Lung (tissue), 12 donors: Measurements from ENCODE around the gene ASTL. TPM values are rescaled to one million over a fixed set of nuclear protein-coding genes. Genes with fewer than 3 reads are reported as not detected.
A peak's percentile ranks its signal among the peaks of the same experiment; 100 is the strongest.

Source experiments
- ATAC-seq: fragments of 200-7000 bp; cut with Tn5 transposase; one replicate; pipeline ENCODE4 v1.9.1; 2020; ENCODE audit warnings: moderate number of reproducible peaks; ENCODE audit not compliant: insufficient read depth, low FRiP score
- DNase-seq, 3 donors: peaks; one replicate each; pipeline ENCODE4 v3.0.0-alpha.2; 2013 to 2017
- H3K27ac ChIP-seq, 2 donors: one replicate each; pipeline ENCODE4 v1.5.1; 2013; ENCODE audit warnings: mild to moderate bottlenecking in 2 of 2, moderate library complexity in 2 of 2, control low read depth in 1 of 2, inconsistent platforms in 1 of 2, low read depth in 1 of 2, low read length in 1 of 2
- H3K27me3 ChIP-seq, 3 donors: one replicate each; pipeline ENCODE4 v1.5.1; 2013; ENCODE audit warnings: low read length in 2 of 3; ENCODE audit not compliant: control insufficient read depth in 3 of 3, insufficient read depth in 3 of 3
- H3K36me3 ChIP-seq, 4 donors: one replicate each; pipeline ENCODE4 v1.5.1; 2013; ENCODE audit warnings: low read length in 4 of 4, mild to moderate bottlenecking in 1 of 4, moderate library complexity in 1 of 4; ENCODE audit not compliant: control insufficient read depth in 4 of 4, insufficient read depth in 4 of 4
- H3K4me1 ChIP-seq, 5 donors: one replicate each; pipeline ENCODE4 v1.5.1; 2013; ENCODE audit warnings: low read length in 5 of 5, mild to moderate bottlenecking in 2 of 5, moderate library complexity in 1 of 5; ENCODE audit not compliant: control insufficient read depth in 5 of 5, insufficient read depth in 5 of 5
- H3K4me3 ChIP-seq: one replicate; pipeline ENCODE4 v1.5.1; 2013; ENCODE audit warnings: mild to moderate bottlenecking, control low read depth, moderate library complexity
- H3K9ac ChIP-seq, 2 donors: one replicate each; pipeline ENCODE4 v1.5.1; 2013; ENCODE audit warnings: low read length in 2 of 2, control low read depth in 1 of 2; ENCODE audit not compliant: insufficient read depth in 1 of 2
- H3K9me3 ChIP-seq, 4 donors: one replicate each; pipeline ENCODE4 v1.5.1; 2013; ENCODE audit warnings: low read length in 3 of 4, mild to moderate bottlenecking in 1 of 4, moderate library complexity in 1 of 4; ENCODE audit not compliant: control insufficient read depth in 4 of 4, insufficient read depth in 3 of 4
- CTCF ChIP-seq: IDR thresholded peaks from 2 replicates; pipeline ENCODE4 v1.5.1; 2012; ENCODE audit warnings: mild to moderate bottlenecking; ENCODE audit errors: control extremely low read depth, extremely low read depth
- WGBS, 2 donors: extraction: QIAGEN DNeasy Blood & Tissue Kit; methylation state at CpG; one replicate each; pipeline ENCODE4 v1.1.7; 2013; 5-methylcytosine and 5-hydroxymethylcytosine counted together
- polyA plus RNA-seq, 2 donors: library from polyadenylated mRNA; stranded (reverse); fragments of 200-250 nt; gene quantifications; one replicate each; pipeline ENCODE4 v1.2.1, GENCODE V29; 2013
- total RNA-seq, 2 donors: library from RNA; depleted of rRNA in 1 of 2; stranded (reverse); fragments of >200 nt in 1 of 2; gene quantifications; one replicate each; pipeline ENCODE4 v1.2.1, GENCODE V29; 2014 to 2021
- donor health status: control.
- donor health status: control.
- donor health status: Bipolar disorder and iron deficiency.
- donor health status: healthy.
- donor health status: DM: yes; HTN: yes; CAD: no.

The ASTL gene
- total and polyA plus RNA-seq, 4 donors, result 0.14 to 0.34 TPM; not detected in 2

- 87% methylated on average over 7 of the region's 7 CpGs for WGBS, 2 donors
- no peak for TF ChIP-seq CTCF
- no peak for ATAC-seq
Measured at GRCh38 chr2:96153991-96154431, 15.7 kb upstream of the ASTL start.

GRCh38 chr2:96153291-96153713 is 15.0 kb upstream of the ASTL start:
- H3K27me3 ChIP-seq, result peaks cover 0 to 6% (median 0%) of the 10 kb centered on the region in 3 donors
- no peak overlapping the region for H3K9ac ChIP-seq
- H3K9me3 ChIP-seq, result no peaks in the 10 kb centered on the region
- peaks cover 0 to 10% (median 3%) of the 10 kb centered on the region in 5 donors for H3K4me1 ChIP-seq
- WGBS, 2 donors, result 91% methylated on average over 7 of the region's 7 CpGs
- no peaks in the 10 kb centered on the region for H3K36me3 ChIP-seq
- H3K4me3 ChIP-seq, result no peak overlapping the region
- TF ChIP-seq CTCF, result no peak
- no peak overlapping the region for H3K27ac ChIP-seq
- no peak for ATAC-seq
- no peak for DNase-seq

More at GRCh38 chr2:96153991-96154431, 15.7 kb upstream of the ASTL start:
- peaks cover 0 to 3% (median 0%) of the 10 kb centered on the region in 5 donors for H3K4me1 ChIP-seq
- H3K27me3 ChIP-seq, result peaks cover 0 to 6% (median 0%) of the 10 kb centered on the region in 3 donors
- H3K36me3 ChIP-seq, result no peaks in the 10 kb centered on the region
- no peak overlapping the region for H3K27ac ChIP-seq
- H3K9ac ChIP-seq, result no peak overlapping the region
- H3K9me3 ChIP-seq, result no peaks in the 10 kb centered on the region
- no peak for DNase-seq
- no peak overlapping the region for H3K4me3 ChIP-seq

GRCh38 chr2:96152304-96153161 is 14.2 kb upstream of the ASTL start:
- peaks cover 0 to 4% (median 0%) of the 10 kb centered on the region in 3 donors for H3K27me3 ChIP-seq
- peaks cover 0 to 16% (median 4%) of the 10 kb centered on the region in 5 donors for H3K4me1 ChIP-seq
- no peaks in the 10 kb centered on the region for H3K36me3 ChIP-seq
- DNase-seq (peak; percentile 52 to 71 (median 66)), ATAC-seq (no peak)
- no peak overlapping the region for H3K27ac ChIP-seq
- no peak for TF ChIP-seq CTCF
- no peak overlapping the region for H3K4me3 ChIP-seq
- no peaks in the 10 kb centered on the region for H3K9me3 ChIP-seq
- WGBS, 2 donors, result 78 to 82% methylated on average over 13 of the region's 13 CpGs
- no peak overlapping the region for H3K9ac ChIP-seq
